Right lobe of liver (tissue), 6 donors: ENCODE measurements around the gene ARSI. TPM values are rescaled to one million over a fixed set of nuclear protein-coding genes. Genes with fewer than 3 reads are reported as not detected.

Experiments
- ATAC-seq, 4 donors: fragments of 200-7000 bp; cut with Tn5 transposase; one replicate each; pipeline ENCODE4 v1.9.1; 2020; ENCODE audit warnings: mild to moderate bottlenecking in 4 of 4, moderate library complexity in 4 of 4
- DNase-seq, 3 donors: peaks; one replicate each; pipeline ENCODE4 v3.0.0-alpha.2; 2020
- H3K27ac ChIP-seq, 3 donors: fragments of 200-600 bp; one replicate each; pipeline ENCODE4 v1.8.0; 2022
- H3K27me3 ChIP-seq, 2 donors: fragments of 200-600 bp; one replicate each; pipeline ENCODE4 v1.8.0; 2022
- H3K36me3 ChIP-seq, 4 donors: fragments of 200-600 bp; sonication (generic) in 1 of 4; one replicate each; pipeline versions ENCODE4 v1.5.1 to v1.8.0; 2017 to 2022; ENCODE audit warnings: control low read depth in 1 of 4
- H3K4me1 ChIP-seq, 4 donors: fragments of 200-600 bp; sonication (generic) in 1 of 4; one replicate each; pipeline versions ENCODE4 v1.5.1 to v1.8.0; 2017 to 2022; ENCODE audit warnings: control low read depth in 1 of 4
- H3K4me3 ChIP-seq, 3 donors: fragments of 200-600 bp; one replicate each; pipeline ENCODE4 v1.8.0; 2022
- H3K9me3 ChIP-seq, 4 donors: fragments of 200-600 bp; sonication (generic) in 1 of 4; one replicate each; pipeline versions ENCODE4 v1.5.1 to v1.8.0; 2017 to 2022; ENCODE audit warnings: control low read depth in 1 of 4
- POLR2A ChIP-seq: fragments of 450-650 bp; IDR thresholded peaks from one replicate; pipeline ENCODE4 v1.6.1; 2017; ENCODE audit warnings: antibody characterized with exemption, mild to moderate bottlenecking
- WGBS: methylation state at CpG from one replicate; pipeline ENCODE4 v1.1.6; 2018; ENCODE audit warnings: low coverage, low lambda C conversion rate; ENCODE audit not compliant: insufficient coverage; ENCODE audit errors: missing lambda C conversion rate; 5-methylcytosine and 5-hydroxymethylcytosine counted together
- intact Hi-C, 2 donors: fragments of 100-400 bp; cut with DNase I; formaldehyde crosslinking; loops; one replicate each; pipeline versions ENCODE4 v1.11.2 to v1.14.1; 2022
- total RNA-seq, 6 experiments: library from RNA; depleted of rRNA in 2 of 6; stranded (reverse); fragments of >200 nt in 2 of 6; fragmentation: NEBNext Ultra II Directional in 3 of 6; extraction: Animal tissue kit (Norgen Biotek cat#: 25700) in 3 of 6; gene quantifications; one replicate each; pipeline versions ENCODE4 v1.1.0 to v1.2.4, GENCODE V29; 2016 to 2023
- TF ChIP-seq, protein P1 (sequence below), 4 donors: fragments of 200-600 bp in 3 of 4; fragments of 450-650 bp in 1 of 4; IDR thresholded peaks; one replicate each; pipeline versions ENCODE4 v1.5.1 to v1.8.0; 2016 to 2022; ENCODE audit warnings: antibody characterized with exemption in 4 of 4, mild to moderate bottlenecking in 2 of 4
- donor health status: DM: no; HTN: yes; CAD: no.
- donor health status: DM: no; HTN: no; CAD: no.
- donor health status: DM: no; HTN: no; CAD: no.
- donor health status: DM: no; HTN: yes; CAD: no.
- donor health status: DM: no; HTN: yes; CAD: no.

The ARSI gene
- total RNA-seq, 6 experiments from 2014 or later, result 0.06 to 0.51 (median 0.20) TPM; not detected in 1

DNA sequence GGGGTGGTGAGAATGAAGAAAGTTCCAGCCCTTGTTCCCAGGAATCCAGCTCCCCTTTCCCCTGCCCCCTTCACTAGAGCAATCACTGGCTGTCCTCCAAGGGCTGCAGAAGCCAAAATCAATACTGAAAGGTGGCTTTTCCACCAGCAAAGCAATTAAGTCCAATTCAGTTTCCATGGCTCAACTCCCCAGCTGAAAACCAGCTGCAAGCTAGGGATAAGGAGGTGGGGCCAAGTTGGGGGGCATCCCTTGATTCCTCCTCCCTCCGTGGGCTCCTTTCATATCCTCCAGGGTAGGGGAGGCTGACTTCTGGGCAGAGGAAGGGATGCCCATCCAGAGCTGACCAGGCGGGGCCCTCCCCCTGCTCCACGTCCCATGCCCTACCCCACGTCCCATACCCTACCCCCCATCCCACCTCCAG, 35.8 kb downstream of the ARSI start:
- peak; percentile 55 to 71 (median 66) for ATAC-seq
- Histone ChIP-seq H3K4me3 (no peak overlapping the region), H3K36me3 (no peaks in the 10 kb centered on the region), H3K9me3 (no peaks in the 10 kb centered on the region), H3K27me3 (no peaks in the 10 kb centered on the region), H3K4me1 (peaks cover 0 to 27% (median 6%) of the 10 kb centered on the region in 4 donors), H3K27ac (no peak overlapping the region)
- TF ChIP-seq, protein P1, sequence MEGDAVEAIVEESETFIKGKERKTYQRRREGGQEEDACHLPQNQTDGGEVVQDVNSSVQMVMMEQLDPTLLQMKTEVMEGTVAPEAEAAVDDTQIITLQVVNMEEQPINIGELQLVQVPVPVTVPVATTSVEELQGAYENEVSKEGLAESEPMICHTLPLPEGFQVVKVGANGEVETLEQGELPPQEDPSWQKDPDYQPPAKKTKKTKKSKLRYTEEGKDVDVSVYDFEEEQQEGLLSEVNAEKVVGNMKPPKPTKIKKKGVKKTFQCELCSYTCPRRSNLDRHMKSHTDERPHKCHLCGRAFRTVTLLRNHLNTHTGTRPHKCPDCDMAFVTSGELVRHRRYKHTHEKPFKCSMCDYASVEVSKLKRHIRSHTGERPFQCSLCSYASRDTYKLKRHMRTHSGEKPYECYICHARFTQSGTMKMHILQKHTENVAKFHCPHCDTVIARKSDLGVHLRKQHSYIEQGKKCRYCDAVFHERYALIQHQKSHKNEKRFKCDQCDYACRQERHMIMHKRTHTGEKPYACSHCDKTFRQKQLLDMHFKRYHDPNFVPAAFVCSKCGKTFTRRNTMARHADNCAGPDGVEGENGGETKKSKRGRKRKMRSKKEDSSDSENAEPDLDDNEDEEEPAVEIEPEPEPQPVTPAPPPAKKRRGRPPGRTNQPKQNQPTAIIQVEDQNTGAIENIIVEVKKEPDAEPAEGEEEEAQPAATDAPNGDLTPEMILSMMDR (IDR thresholded peaks at IDR 0.05), result no peak
- TF ChIP-seq POLR2A, result no peak
- intact Hi-C loops, result no loop called here
- 23% methylated on average over 3 of the region's 4 CpGs for WGBS
- DNase-seq, result peak in 2 of 3 donors; percentile 54 to 80

DNA sequence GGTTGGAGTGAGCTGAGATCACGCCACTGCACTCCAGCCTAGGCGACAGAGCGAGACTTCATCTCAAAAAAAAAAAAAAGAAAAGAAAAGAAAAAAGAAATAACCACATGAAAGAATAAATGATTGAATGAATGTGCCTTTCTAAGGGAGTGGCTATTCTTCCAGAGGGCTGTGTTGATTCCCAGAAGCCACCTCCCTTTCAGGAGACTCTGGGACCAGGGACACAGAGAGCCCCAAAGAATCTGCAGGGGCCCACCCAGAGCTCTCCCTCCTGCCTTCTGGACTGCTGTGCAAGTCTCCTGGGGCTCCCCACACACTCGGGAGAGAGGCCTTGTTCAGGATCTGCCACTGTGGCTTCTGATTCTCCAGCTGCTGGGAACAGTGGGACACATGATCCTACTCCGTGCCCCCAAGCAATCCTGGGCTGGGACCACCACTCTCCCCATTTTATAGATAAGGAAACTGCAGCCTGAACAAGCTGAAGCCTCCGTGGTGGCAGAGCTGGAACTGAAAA, 36.8 kb downstream of the ARSI start:
- ATAC-seq (no peak), DNase-seq (no peak)
- no peak overlapping the region for H3K27ac ChIP-seq
- WGBS, result 86% methylated on average over 4 of the region's 6 CpGs
- no peaks in the 10 kb centered on the region for H3K27me3 ChIP-seq
- H3K4me1 ChIP-seq, result peaks cover 0 to 27% (median 6%) of the 10 kb centered on the region in 4 donors
- TF ChIP-seq, protein P1 (IDR thresholded peaks at IDR 0.05), result no peak
- TF ChIP-seq POLR2A, result no peak
- H3K4me3 ChIP-seq, result no peak overlapping the region
- intact Hi-C loops, result no loop called here
- H3K36me3 ChIP-seq, result no peaks in the 10 kb centered on the region
- no peaks in the 10 kb centered on the region for H3K9me3 ChIP-seq

DNA sequence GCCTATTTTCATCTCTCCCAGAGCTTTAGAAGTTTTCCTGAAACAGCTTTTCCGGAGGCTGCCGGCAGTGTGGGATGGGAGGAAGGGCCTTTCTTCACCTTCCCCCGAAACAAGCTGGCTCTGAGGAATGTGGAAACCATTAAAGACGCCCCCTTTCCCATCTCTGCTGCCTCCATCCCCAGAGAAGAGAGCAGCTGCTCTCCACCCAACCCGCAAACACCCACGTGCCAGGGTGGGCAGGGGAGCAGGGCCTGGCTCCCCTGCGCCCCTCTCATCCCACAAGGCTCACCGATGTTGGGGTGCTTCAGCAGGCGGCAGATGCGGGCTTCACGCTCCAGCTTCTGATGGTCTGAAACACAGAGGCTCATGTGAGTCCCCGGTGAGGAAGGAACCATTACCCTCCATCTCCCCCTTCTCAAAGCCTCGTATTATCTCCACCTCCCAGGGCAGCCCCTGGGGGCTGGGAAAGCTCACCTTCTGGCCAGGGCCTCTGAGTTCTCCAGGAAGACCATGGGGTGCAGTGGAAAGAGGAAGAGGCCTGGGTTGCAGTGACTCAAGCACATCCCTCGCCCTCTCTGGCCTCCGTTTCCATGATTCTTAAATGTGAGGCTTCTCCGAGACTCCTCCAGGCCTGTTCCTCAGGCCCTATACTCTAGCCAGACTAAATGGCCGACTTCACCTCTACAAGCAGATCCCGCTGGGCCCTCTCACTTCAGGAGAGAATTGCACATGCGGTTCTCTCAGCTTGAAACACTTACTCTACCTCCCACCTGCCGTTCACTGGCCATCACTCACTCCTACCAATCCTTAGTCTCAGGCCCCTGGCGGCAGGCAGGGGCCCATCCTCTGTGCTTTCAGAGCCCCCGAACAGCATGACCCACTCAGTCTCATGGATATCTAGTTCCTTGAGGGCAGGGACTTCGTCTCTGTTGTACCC, 37.8 kb downstream of the ARSI start:
- no peak for DNase-seq
- ATAC-seq, result no peak
- no peak overlapping the region for H3K27ac ChIP-seq
- TF ChIP-seq POLR2A, result no peak
- TF ChIP-seq, protein P1 (IDR thresholded peaks at IDR 0.05), result no peak
- WGBS, result 82% methylated on average over 9 of the region's 23 CpGs
- H3K9me3 ChIP-seq, result no peaks in the 10 kb centered on the region
- H3K36me3 ChIP-seq, result no peaks in the 10 kb centered on the region
- H3K27me3 ChIP-seq, result no peaks in the 10 kb centered on the region
- intact Hi-C loops, result no loop called here
- peaks cover 0 to 27% (median 6%) of the 10 kb centered on the region in 4 donors for H3K4me1 ChIP-seq
- H3K4me3 ChIP-seq, result no peak overlapping the region

DNA sequence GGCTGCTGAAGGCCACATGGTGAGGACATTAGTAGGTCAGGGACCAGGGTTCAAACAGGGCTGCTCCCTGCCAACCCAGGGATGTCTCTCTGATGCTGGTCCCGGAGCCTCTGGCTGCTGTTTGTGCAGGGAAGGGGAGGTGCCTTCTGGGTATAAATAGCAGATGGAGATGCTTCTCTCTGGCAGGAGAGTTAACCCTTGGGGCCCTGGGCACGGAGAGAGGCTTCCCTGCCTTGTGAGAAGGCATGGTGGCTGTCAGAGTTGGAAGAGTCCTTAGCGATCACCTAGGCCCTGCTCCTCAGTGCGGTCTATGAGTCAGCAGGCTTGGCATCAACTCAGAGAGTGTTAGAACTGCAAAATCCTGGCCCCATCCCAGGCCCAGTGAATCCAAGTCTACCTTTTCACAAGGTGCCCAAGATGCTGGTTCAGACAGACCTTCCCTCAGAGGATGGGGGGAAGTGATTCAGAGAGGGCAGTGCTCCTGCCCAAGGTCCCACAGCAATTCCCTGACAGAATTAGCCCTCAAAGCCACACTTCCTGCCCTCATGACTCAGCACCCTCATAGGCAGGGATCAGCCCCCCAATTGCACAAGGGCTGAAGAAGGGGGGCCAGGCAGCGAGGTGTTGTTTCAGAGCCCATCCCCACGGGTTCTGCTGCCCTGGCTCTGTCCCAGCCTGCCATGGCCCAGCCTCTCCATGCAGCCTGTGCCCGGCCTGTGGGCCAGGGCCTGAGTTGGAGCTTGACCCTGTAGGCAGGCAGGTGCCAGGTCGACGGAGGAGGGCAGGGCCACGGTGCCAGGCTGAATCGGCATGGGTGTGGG, 38.7 kb downstream of the ARSI start:
- intact Hi-C loops, result no loop called here

More for the DNA sequence above, 38.7 kb downstream of the ARSI start:
- no peaks in the 10 kb centered on the region for H3K36me3 ChIP-seq
- peak; percentile 52 to 80 (median 78) for DNase-seq
- ATAC-seq, result peak; percentile 84 to 86 (median 85)
- no peak overlapping the region for H3K27ac ChIP-seq
- TF ChIP-seq, protein P1 (IDR thresholded peaks at IDR 0.05), result no peak
- no peak for TF ChIP-seq POLR2A
- 26% methylated on average over 5 of the region's 11 CpGs for WGBS
- H3K4me3 ChIP-seq, result no peak overlapping the region
- H3K27me3 ChIP-seq, result no peaks in the 10 kb centered on the region
- peaks cover 0 to 27% (median 6%) of the 10 kb centered on the region in 4 donors for H3K4me1 ChIP-seq
- no peaks in the 10 kb centered on the region for H3K9me3 ChIP-seq
